ENCODE results near the gene BCAP29. TPM values are rescaled to one million over a fixed set of nuclear protein-coding genes. Genes with fewer than 3 reads are reported as not detected.

BCAP29 gene
- total and polyA plus RNA-seq, 9 of the 15 experiments (the other 6 are each of a cell fraction or from before 2014, with no cell fraction given) = 63.4 to 137 (median 79.7) TPM

GRCh38 chr7:107588529-107589130 lies 8.6 kb downstream of the BCAP29 start:
- BruUV-seq (replicated peaks) = no TSS peak
- Histone ChIP-seq H3K27ac (ENCODE audit: extremely low read depth, low read depth, low read length) (no peak overlapping the region), H3K9me1 (ENCODE audit: control insufficient read depth, insufficient read depth, low read length) (no peaks in the 10 kb centered on the region), H3K4me2 (ENCODE audit: insufficient read depth, low read length) (no peak overlapping the region), H3K9me3 (replicated peaks; ENCODE audit: control insufficient read depth, insufficient read depth, low read depth, low read length) (no peaks in the 10 kb centered on the region), H3K27me3 (ENCODE audit: control insufficient read depth in 2 of 2, insufficient read depth in 2 of 2, low read length in 2 of 2) (no peaks in the 10 kb centered on the region), H3K79me2 (ENCODE audit: control insufficient read depth, insufficient read depth, low read length) (peaks cover 14% of the 10 kb centered on the region), H2AFZ (ENCODE audit: low read depth, low read length) (no peak overlapping the region), H3K4me3 (no peak overlapping the region), H4K20me1 (replicated peaks; ENCODE audit: control insufficient read depth, insufficient read depth, low read length) (no peaks in the 10 kb centered on the region), H3K36me3 (ENCODE audit: control insufficient read depth, insufficient read depth, low read length) (peaks cover 64% of the 10 kb centered on the region), H3K9ac (ENCODE audit: insufficient read depth in 1 of 2, low read depth in 2 of 2, low read length in 2 of 2) (no peak overlapping the region), H3K4me1 (replicated peaks in 1 of 2; ENCODE audit: control insufficient read depth in 2 of 2, insufficient read depth in 2 of 2, low read length in 2 of 2) (no peaks in the 10 kb centered on the region)
- in situ Hi-C loops (cut with MboI) = no loop called here
- DNase-seq (ENCODE audit: extremely low read depth in 1 of 4, low spot score in 3 of 4) (no peak), ATAC-seq (no peak), FAIRE-seq (no peak)
- ChIA-PET POLR2A (interaction anchor here (0.6 to 1.4 kb wide), 2 partner anchors 17 to 25 kb away, joined by 3 to 5 read pairs; no protein-coding TSS in a partner anchor), CTCF (ENCODE audit: low intra/inter-chr PET ratio) (no interaction called here)
- intact Hi-C loops (cut with micrococcal nuclease) = no loop called here
- WGBS (ENCODE audit: insufficient coverage, low coverage, missing lambda C conversion rate) = 88% methylated on average over 5 of the region's 5 CpGs
- TF ChIP-seq ZSCAN29 (IDR thresholded peaks at IDR 0.05) (no peak), HNRNPK (IDR thresholded peaks at IDR 0.05; ENCODE audit: low read depth, low read length, poor library complexity, severe bottlenecking) (no peak), SNIP1 (IDR thresholded peaks at IDR 0.05; ENCODE audit: low read depth) (no peak), ZNF589 (CRISPR knock-in tag; IDR thresholded peaks at IDR 0.05; ENCODE audit: low read depth) (no peak), MGA (IDR thresholded peaks at IDR 0.05) (no peak), THAP7 (CRISPR knock-in tag; IDR thresholded peaks at IDR 0.05) (no peak), MYBL2 (IDR thresholded peaks at IDR 0.05; ENCODE audit: low read depth) (peak; percentile 63), MYBL2 (CRISPR knock-in tag; IDR thresholded peaks at IDR 0.05; ENCODE audit: borderline replicate concordance) (no peak), NR2C2 (CRISPR knock-in tag; IDR thresholded peaks at IDR 0.05) (no peak), NR2C2 (tag; IDR thresholded peaks at IDR 0.05) (peak; percentile 33; the same call in 1 of the 2 replicates), TSC22D4 (tag; IDR thresholded peaks at IDR 0.05) (no peak), ZBTB17 (CRISPR knock-in tag; IDR thresholded peaks at IDR 0.05) (no peak)
